D721Med (cell line): ENCODE measurements around the gene HMCN2.
"Not testable (repeated sequence)": the region's sequence is repeated elsewhere in the genome, so short reads cannot be mapped to it uniquely, and the experiment has no call there.

Experiments
- DNase-seq: peaks from one replicate; pipeline ENCODE4 v3.0.0; 2011; ENCODE audit warnings: low spot score; ENCODE audit not compliant: insufficient read length
- FAIRE-seq: peaks from 2 replicates; lab custom pipeline; 2011; peaks lifted over from hg19 to GRCh38; lab: Jason Lieb, UNC
- CTCF ChIP-seq: IDR thresholded peaks from 2 replicates; pipeline ENCODE4 v1.5.1; 2012; ENCODE audit warnings: mild to moderate bottlenecking, control low read depth; ENCODE audit not compliant: insufficient read depth; ENCODE audit errors: missing control alignments

The HMCN2 gene

GRCh38 chr9:130337318-130337717 is 71.8 kb downstream of the HMCN2 start:
- TF ChIP-seq CTCF: no peak
- no peak for FAIRE-seq
- DNase-seq: no peak

- no peak for DNase-seq
- no peak for FAIRE-seq
Observed at GRCh38 chr9:130337784-130338380, 72.3 kb downstream of the HMCN2 start.

GRCh38 chr9:130338891-130339290 is 73.3 kb downstream of the HMCN2 start:
- not testable (repeated sequence) for DNase-seq, FAIRE-seq

More at GRCh38 chr9:130337784-130338380, 72.3 kb downstream of the HMCN2 start:
- no peak for TF ChIP-seq CTCF

GRCh38 chr9:130339306-130339705 is 73.7 kb downstream of the HMCN2 start:
- no peak for TF ChIP-seq CTCF
- FAIRE-seq (no peak), DNase-seq (no peak)

- DNase-seq (no peak), FAIRE-seq (no peak)
- TF ChIP-seq CTCF: no peak
Observed at GRCh38 chr9:130340011-130340410, 74.5 kb downstream of the HMCN2 start.

GRCh38 chr9:130340557-130340956 is 75.0 kb downstream of the HMCN2 start:
- DNase-seq, FAIRE-seq: not testable (repeated sequence)

GRCh38 chr9:130341128-130341527 is 75.6 kb downstream of the HMCN2 start:
- TF ChIP-seq CTCF: no peak
- DNase-seq (no peak), FAIRE-seq (no peak)

GRCh38 chr9:130341839-130342713 is 76.5 kb downstream of the HMCN2 start:
- DNase-seq (no peak), FAIRE-seq (no peak)
- no peak for TF ChIP-seq CTCF
